ENCODE data around the gene TTC39B.

The TTC39B gene

GRCh38 chr9:15221746-15222145 is 85.3 kb downstream of the TTC39B start:
- DNase-seq = no peak

GRCh38 chr9:15220658-15221318 is 86.2 kb downstream of the TTC39B start:
- no peak for DNase-seq

GRCh38 chr9:15219546-15219945 is 87.5 kb downstream of the TTC39B start:
- DNase-seq = no peak

- DNase-seq = no peak
These were observed 88.0 kb downstream of the TTC39B start for GRCh38 chr9:15218994-15219393.

- no peak for DNase-seq
These were observed 93.8 kb downstream of the TTC39B start for GRCh38 chr9:15213249-15213648.

GRCh38 chr9:15211815-15212495 is 95.1 kb downstream of the TTC39B start:
- DNase-seq = peak; percentile 89 to 92

GRCh38 chr9:15211160-15211814 is 95.7 kb downstream of the TTC39B start:
- DNase-seq = peak; percentile 82 to 94

GRCh38 chr9:15206903-15207696 is 99.9 kb downstream of the TTC39B start:
- DNase-seq = no peak

- DNase-seq = peak in 1 of 2 experiments; percentile 39
These were observed 101.2 kb downstream of the TTC39B start for GRCh38 chr9:15205632-15206420.

GRCh38 chr9:15203581-15203980 is 103.4 kb downstream of the TTC39B start:
- no peak for DNase-seq

GRCh38 chr9:15200111-15200510 is 106.9 kb downstream of the TTC39B start:
- DNase-seq = no peak

GRCh38 chr9:15192856-15193255 is 114.2 kb downstream of the TTC39B start:
- DNase-seq = no peak

- no peak for DNase-seq
These were observed 115.6 kb downstream of the TTC39B start for GRCh38 chr9:15191378-15191777.

- DNase-seq = no peak
These were observed 117.5 kb downstream of the TTC39B start for GRCh38 chr9:15189481-15189880.

- DNase-seq = peak in 1 of 2 experiments; percentile 20
These were observed 119.4 kb downstream of the TTC39B start for GRCh38 chr9:15187589-15187988.

- DNase-seq = no peak
These were observed 124.3 kb downstream of the TTC39B start for GRCh38 chr9:15182730-15183129.

- no peak for DNase-seq
These were observed 124.9 kb downstream of the TTC39B start for GRCh38 chr9:15182101-15182551.

- DNase-seq = no peak
These were observed 126.9 kb downstream of the TTC39B start for GRCh38 chr9:15180124-15180523.

GRCh38 chr9:15178631-15179030 is 128.4 kb downstream of the TTC39B start:
- DNase-seq = no peak

GRCh38 chr9:15176836-15177235 is 130.2 kb downstream of the TTC39B start:
- DNase-seq = no peak

- no peak for DNase-seq
These were observed 143.1 kb downstream of the TTC39B start for GRCh38 chr9:15163931-15164330.

- DNase-seq = no peak
These were observed 145.3 kb downstream of the TTC39B start for GRCh38 chr9:15161753-15162152.
